ENCODE measurements around the gene OSR1. TPM values are rescaled to one million over a fixed set of nuclear protein-coding genes. Genes with fewer than 3 reads are reported as not detected.

OSR1 gene
- total and polyA plus RNA-seq, 2 experiments from 2014 or later = 0.24 TPM; not detected in 1

DNA sequence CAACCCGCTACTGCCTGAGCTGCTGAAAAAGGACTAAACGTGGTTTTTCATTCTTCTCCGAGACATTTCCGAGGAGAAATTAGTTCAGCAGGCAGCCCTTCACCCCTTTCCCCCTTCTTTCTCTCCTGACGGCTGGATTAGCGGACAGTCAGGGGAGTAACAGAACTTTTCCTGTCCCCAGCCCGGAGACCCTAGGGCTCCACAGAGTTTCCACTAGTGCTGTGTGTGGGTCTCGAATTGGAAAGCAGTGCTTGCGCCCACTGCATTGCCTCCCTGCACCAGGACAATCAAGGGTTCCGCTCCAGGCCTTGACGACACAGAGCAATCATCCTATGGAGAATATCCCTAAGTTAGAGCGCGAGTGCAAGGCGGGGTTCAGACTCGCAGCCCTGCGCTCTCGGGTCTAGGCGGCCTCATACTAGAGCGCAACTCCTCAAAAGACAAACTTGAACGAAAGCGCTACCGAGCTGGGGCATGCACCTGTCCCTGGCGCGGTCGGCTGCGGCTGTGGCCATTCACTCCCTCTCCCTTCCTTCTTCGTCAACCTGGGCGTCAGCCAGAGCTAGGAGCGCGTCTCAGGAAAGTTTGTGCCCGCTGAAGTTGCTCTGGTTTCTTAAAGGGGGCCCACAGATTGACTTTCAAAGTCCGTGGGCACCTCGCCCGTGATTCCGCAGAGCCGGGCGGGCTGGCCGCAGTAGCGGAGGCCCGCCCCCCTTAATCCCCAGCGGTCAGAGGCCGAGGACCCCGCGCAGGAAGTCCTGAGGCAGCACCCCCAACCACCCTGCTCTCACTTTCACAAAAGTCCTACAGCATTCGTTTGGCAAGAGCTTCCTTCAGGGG is 801 bp downstream of the OSR1 start:
- Histone ChIP-seq H3K4me1 (ENCODE audit: insufficient read depth) (peaks cover 56% of the 10 kb centered on the region), H3K27me3 (ENCODE audit: insufficient read depth) (peaks cover 99% of the 10 kb centered on the region), H4K20me1 (replicated peaks; ENCODE audit: insufficient read depth) (peaks cover 50% of the 10 kb centered on the region), H3F3A (replicated peaks; ENCODE audit: low read depth) (peaks cover 17% of the 10 kb centered on the region; the same call in 1 of the 2 replicates), H3K9me2 (ENCODE audit: insufficient read depth) (no peaks in the 10 kb centered on the region), H3K27ac (ENCODE audit: low read depth) (no peak overlapping the region), H3K79me2 (replicated peaks; ENCODE audit: insufficient read depth) (no peaks in the 10 kb centered on the region), H2AFZ (peak overlapping the region; percentile 93), H3K4me3 (peak overlapping the region; percentile 76), H3K4me2 (peak overlapping the region; percentile 91), H3K36me3 (ENCODE audit: insufficient read depth) (no peaks in the 10 kb centered on the region; the same call in 1 of the 2 replicates)
- DNase-seq (ENCODE audit: low spot score) (peak; percentile 64), ATAC-seq (peak; percentile 13)
- Mint-ChIP-seq H3K4me1 (peaks cover 45% of the 10 kb centered on the region), H3K27ac (no peak overlapping the region), H3K36me3 (ENCODE audit: low read depth) (no peaks in the 10 kb centered on the region; the same call in 2 of the 3 replicates), H3K4me3 (peak overlapping the region; percentile 65), H3K9me3 (peaks cover 4% of the 10 kb centered on the region), H3K27me3 (ENCODE audit: insufficient read depth, low read depth, poor library complexity) (peaks cover 98% of the 10 kb centered on the region)
- TF ChIP-seq JUNB (IDR thresholded peaks at IDR 0.05; ENCODE audit: unreplicated experiment) (no peak), ZNF114 (CRISPR knock-in tag; IDR thresholded peaks at IDR 0.05) (no peak), POLR2AphosphoS5 (IDR thresholded peaks at IDR 0.05; ENCODE audit: low read depth) (no peak), EZH2 (IDR thresholded peaks at IDR 0.05; ENCODE audit: low read depth, unreplicated experiment) (peak; percentile 97), STAT1 (IDR thresholded peaks at IDR 0.05; ENCODE audit: unreplicated experiment) (no peak), NANOG (IDR thresholded peaks at IDR 0.05; ENCODE audit: borderline replicate concordance) (no peak), ZNF331 (CRISPR knock-in tag; IDR thresholded peaks at IDR 0.05; ENCODE audit: low read depth) (no peak), CREB1 (CRISPR knock-in tag; IDR thresholded peaks at IDR 0.05; ENCODE audit: low read depth) (no peak), EZH2phosphoT487 (IDR thresholded peaks at IDR 0.05; ENCODE audit: unreplicated experiment) (peak; percentile 74)
- TF ChIP-seq, protein P1, sequence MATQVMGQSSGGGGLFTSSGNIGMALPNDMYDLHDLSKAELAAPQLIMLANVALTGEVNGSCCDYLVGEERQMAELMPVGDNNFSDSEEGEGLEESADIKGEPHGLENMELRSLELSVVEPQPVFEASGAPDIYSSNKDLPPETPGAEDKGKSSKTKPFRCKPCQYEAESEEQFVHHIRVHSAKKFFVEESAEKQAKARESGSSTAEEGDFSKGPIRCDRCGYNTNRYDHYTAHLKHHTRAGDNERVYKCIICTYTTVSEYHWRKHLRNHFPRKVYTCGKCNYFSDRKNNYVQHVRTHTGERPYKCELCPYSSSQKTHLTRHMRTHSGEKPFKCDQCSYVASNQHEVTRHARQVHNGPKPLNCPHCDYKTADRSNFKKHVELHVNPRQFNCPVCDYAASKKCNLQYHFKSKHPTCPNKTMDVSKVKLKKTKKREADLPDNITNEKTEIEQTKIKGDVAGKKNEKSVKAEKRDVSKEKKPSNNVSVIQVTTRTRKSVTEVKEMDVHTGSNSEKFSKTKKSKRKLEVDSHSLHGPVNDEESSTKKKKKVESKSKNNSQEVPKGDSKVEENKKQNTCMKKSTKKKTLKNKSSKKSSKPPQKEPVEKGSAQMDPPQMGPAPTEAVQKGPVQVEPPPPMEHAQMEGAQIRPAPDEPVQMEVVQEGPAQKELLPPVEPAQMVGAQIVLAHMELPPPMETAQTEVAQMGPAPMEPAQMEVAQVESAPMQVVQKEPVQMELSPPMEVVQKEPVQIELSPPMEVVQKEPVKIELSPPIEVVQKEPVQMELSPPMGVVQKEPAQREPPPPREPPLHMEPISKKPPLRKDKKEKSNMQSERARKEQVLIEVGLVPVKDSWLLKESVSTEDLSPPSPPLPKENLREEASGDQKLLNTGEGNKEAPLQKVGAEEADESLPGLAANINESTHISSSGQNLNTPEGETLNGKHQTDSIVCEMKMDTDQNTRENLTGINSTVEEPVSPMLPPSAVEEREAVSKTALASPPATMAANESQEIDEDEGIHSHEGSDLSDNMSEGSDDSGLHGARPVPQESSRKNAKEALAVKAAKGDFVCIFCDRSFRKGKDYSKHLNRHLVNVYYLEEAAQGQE (IDR thresholded peaks at IDR 0.05; ENCODE audit: unreplicated experiment) = no peak

All from GM23338 (cell line).